GM12878 (cell line): ENCODE measurements around the gene ASTL. TPM values are rescaled to one million over a fixed set of nuclear protein-coding genes. Genes with fewer than 3 reads are reported as not detected.

ENCODE experiments used
- FOXK2 ChIP-seq: fragments of 450-650 bp; IDR thresholded peaks from 2 replicates; pipeline ENCODE4 v1.6.1; 2017; ENCODE audit warnings: mild to moderate bottlenecking, moderate library complexity
- IKZF1 ChIP-seq: fragments of 450-650 bp; conservative IDR thresholded peaks from 2 replicates; pipeline ENCODE4 v1.6.1; 2017; ENCODE audit warnings: antibody characterized with exemption, mild to moderate bottlenecking
- LARP7 ChIP-seq: fragments of 450-650 bp; IDR thresholded peaks from 2 replicates; pipeline ENCODE4 v1.6.1; 2017; ENCODE audit warnings: mild to moderate bottlenecking
- NKRF ChIP-seq: fragments of 450-650 bp; conservative IDR thresholded peaks from 2 replicates; pipeline ENCODE4 v1.6.1; 2017; ENCODE audit warnings: mild to moderate bottlenecking, moderate library complexity
- PKNOX1 ChIP-seq: fragments of 450-650 bp; IDR thresholded peaks from 2 replicates; pipeline ENCODE4 v1.6.1; 2016; ENCODE audit warnings: mild to moderate bottlenecking
- REST ChIP-seq: IDR thresholded peaks from 2 replicates; pipeline ENCODE4 v1.6.1; 2012; ENCODE audit warnings: mild to moderate bottlenecking, low read depth, low read length
- SMAD5 ChIP-seq: IDR thresholded peaks from 2 replicates; pipeline ENCODE4 v1.6.1; 2016; ENCODE audit warnings: antibody characterized with exemption, low read depth
- SP1 ChIP-seq: IDR thresholded peaks from one replicate; pipeline ENCODE4 v1.6.1; 2011; ENCODE audit warnings: low read depth, low read length
- SREBF2 ChIP-seq: IDR thresholded peaks from 2 replicates; pipeline ENCODE4 v1.6.1; 2012; ENCODE audit warnings: mild to moderate bottlenecking, low read length
- ZBTB33 ChIP-seq: fragments of 450-650 bp; IDR thresholded peaks from 2 replicates; pipeline ENCODE4 v1.6.1; 2017; ENCODE audit warnings: mild to moderate bottlenecking
- polyA plus RNA-seq, 11 experiments: library from polyadenylated mRNA; depleted of rRNA in 4 of 11; unstranded in 6 of 11; stranded (reverse) in 5 of 11; fragments of >200 nt; fragmentation: Nextera tagmentation in 4 of 11; fragmentation: Illumina TruSeq in 1 of 11; extraction: Ambion mirVana in 4 of 11; extraction: Trizol in 1 of 11; gene quantifications; 1 replicate in 1 of 11; 2 replicates in 10 of 11; pipeline versions ENCODE4 v1.2.1 to v1.2.3, GENCODE V29; 2011 to 2016; ENCODE audit warnings: inconsistent platforms in 2 of 11, missing spikeins in 2 of 11, low read depth in 1 of 11
- total RNA-seq, 4 experiments: library from RNA; depleted of rRNA in 3 of 4; stranded (reverse); fragments of >200 nt in 3 of 4; fragmentation: Illumina TruSeq in 1 of 4; extraction: Trizol in 1 of 4; gene quantifications; 2 replicates each; pipeline versions ENCODE4 v1.2.1 to v1.2.3, GENCODE V29; 2013 to 2021

ASTL gene
- total and polyA plus RNA-seq, 10 of the 15 experiments (the other 5 are each of a cell fraction or from before 2014, with no cell fraction given): 0.18 to 1.0 (median 0.38) TPM; not detected in 4

GRCh38 chr2:96180002-96180401 is 41.7 kb upstream of the ASTL start (continued):
- no peak for TF ChIP-seq REST
- TF ChIP-seq PKNOX1: no peak
- TF ChIP-seq NKRF: no peak
- no peak for TF ChIP-seq SMAD5
- TF ChIP-seq LARP7: no peak
- TF ChIP-seq SP1: no peak
- TF ChIP-seq SREBF2: no peak
- no peak for TF ChIP-seq FOXK2
- TF ChIP-seq ZBTB33: no peak
- no peak for TF ChIP-seq IKZF1
